ENCODE measurements around the gene MTERF2.
"Not testable (repeated sequence)": the region's sequence is repeated elsewhere in the genome, so short reads cannot be mapped to it uniquely, and the experiment has no call there.

GRCh38 chr12:106996102-106996501 lies 9.2 kb upstream of the MTERF2 start:
- not testable (repeated sequence) for TF ChIP-seq CTCF (IDR thresholded peaks at IDR 0.05; ENCODE audit: low read depth, low read length, poor library complexity, severe bottlenecking); EZH2phosphoT487 (IDR thresholded peaks at IDR 0.05; ENCODE audit: borderline replicate concordance, low read length)

Measured in DOHH2 (cell line).